HepG2 (cell line): ENCODE data around the gene DOLK. TPM values are rescaled to one million over a fixed set of nuclear protein-coding genes. Genes with fewer than 3 reads are reported as not detected.

Experiments
- BRCA1 ChIP-seq: sonication (generic); formaldehyde crosslinking; IDR thresholded peaks from 2 replicates; pipeline ENCODE4 v1.4.0; 2020; ENCODE audit warnings: missing genetic modification reagents
- CAMTA2 ChIP-seq: sonication (generic); formaldehyde crosslinking; IDR thresholded peaks from 2 replicates; pipeline ENCODE4 v1.4.0; 2020; ENCODE audit warnings: mild to moderate bottlenecking, missing genetic modification reagents, borderline replicate concordance
- CHD4 ChIP-seq: fragments of 200-600 bp; sonication (generic); IDR thresholded peaks from 2 replicates; pipeline ENCODE4 v1.7.0; 2017; ENCODE audit warnings: mild to moderate bottlenecking, low read length, borderline replicate concordance
- CREM ChIP-seq, 2 experiments: sonication (generic) in 1 of 2; formaldehyde crosslinking in 1 of 2; IDR thresholded peaks; 2 replicates each; pipeline versions ENCODE4 v1.4.0 to v1.6.1; 2016 to 2020; ENCODE audit warnings: antibody characterized with exemption in 1 of 2, mild to moderate bottlenecking in 1 of 2, missing genetic modification reagents in 1 of 2
- JARID2 ChIP-seq: sonication (generic); formaldehyde crosslinking; IDR thresholded peaks from 2 replicates; pipeline ENCODE4 v1.8.1; 2023; ENCODE audit warnings: missing genetic modification reagents, inconsistent platforms; ENCODE audit not compliant: insufficient replicate concordance
- KDM2A ChIP-seq: sonication (generic); formaldehyde crosslinking; IDR thresholded peaks from 2 replicates; pipeline ENCODE4 v1.4.0; 2020; ENCODE audit warnings: low read depth, missing genetic modification reagents, borderline replicate concordance
- KDM4B ChIP-seq: sonication (generic); formaldehyde crosslinking; IDR thresholded peaks from 2 replicates; pipeline ENCODE4 v1.4.0; 2020; ENCODE audit warnings: missing genetic modification reagents
- MAFF ChIP-seq: IDR thresholded peaks from 2 replicates; pipeline ENCODE4 v1.6.1; 2011; ENCODE audit warnings: low read depth, low read length, improper control_type of control experiment
- NCOA5 ChIP-seq: sonication (generic); formaldehyde crosslinking; IDR thresholded peaks from 2 replicates; pipeline ENCODE4 v1.4.0; 2020; ENCODE audit warnings: missing genetic modification reagents
- NFATC3 ChIP-seq: sonication (generic); formaldehyde crosslinking; IDR thresholded peaks from 2 replicates; pipeline ENCODE4 v1.5.1; 2020; ENCODE audit warnings: mild to moderate bottlenecking, missing genetic modification reagents
- POLR2AphosphoS5 ChIP-seq: IDR thresholded peaks from 2 replicates; pipeline ENCODE4 v1.6.1; 2012; ENCODE audit warnings: low read depth, low read length
- SMAD3 ChIP-seq: sonication (generic); formaldehyde crosslinking; IDR thresholded peaks from 2 replicates; pipeline ENCODE4 v1.4.0; 2020; ENCODE audit warnings: missing genetic modification reagents
- TAF1 ChIP-seq: sonication (generic); formaldehyde crosslinking; IDR thresholded peaks from 2 replicates; pipeline ENCODE4 v1.4.0; 2020; ENCODE audit warnings: missing genetic modification reagents
- THYN1 ChIP-seq: sonication (generic); formaldehyde crosslinking; IDR thresholded peaks from 2 replicates; pipeline ENCODE4 v1.8.1; 2023; ENCODE audit warnings: low read depth, mild to moderate bottlenecking, moderate library complexity, missing genetic modification reagents, borderline replicate concordance
- ZFX ChIP-seq: sonication (generic); formaldehyde crosslinking; IDR thresholded peaks from 2 replicates; pipeline ENCODE4 v1.4.0; 2020; ENCODE audit warnings: mild to moderate bottlenecking, low read depth, missing genetic modification reagents, moderate library complexity
- ZNF792 ChIP-seq: IDR thresholded peaks from 2 replicates; pipeline ENCODE4 v1.6.1; 2016
- polyA plus RNA-seq, 8 experiments: library from polyadenylated mRNA; depleted of rRNA in 3 of 8; stranded (reverse) in 7 of 8; unstranded in 1 of 8; fragments of >200 nt; fragmentation: Illumina TruSeq in 4 of 8; extraction: Trizol in 4 of 8; gene quantifications; 2 replicates each; pipeline versions ENCODE4 v1.2.1 to v1.2.3, GENCODE V29; 2011 to 2016; ENCODE audit warnings: low read depth in 4 of 8, missing spikeins in 1 of 8, mixed read lengths in 1 of 8; ENCODE audit not compliant: insufficient read depth in 1 of 8
- total RNA-seq, 5 experiments: library from RNA; depleted of rRNA; stranded (reverse); fragments of >200 nt; fragmentation: Illumina TruSeq; extraction: Trizol; gene quantifications; 2 replicates each; pipeline ENCODE4 v1.2.3, GENCODE V29; 2016; ENCODE audit warnings: low read depth in 1 of 5
- TF ChIP-seq, protein P1 (sequence below): sonication (generic); formaldehyde crosslinking; IDR thresholded peaks from 2 replicates; pipeline ENCODE4 v1.9.0; 2022; ENCODE audit warnings: missing genetic modification reagents, mild to moderate bottlenecking, borderline replicate concordance
- TF ChIP-seq, protein P2 (sequence below): sonication (generic); formaldehyde crosslinking; IDR thresholded peaks from 2 replicates; pipeline ENCODE4 v1.4.0; 2020; ENCODE audit warnings: mild to moderate bottlenecking, missing genetic modification reagents
- TF ChIP-seq, protein P3 (sequence below): conservative IDR thresholded peaks from 2 replicates; pipeline ENCODE4 v1.6.1; 2018; ENCODE audit warnings: missing genetic modification reagents
- TF ChIP-seq, protein P4 (sequence below): sonication (generic); formaldehyde crosslinking; IDR thresholded peaks from 2 replicates; pipeline ENCODE4 v1.4.0; 2020; ENCODE audit warnings: missing genetic modification reagents
- TF ChIP-seq, protein P5 (sequence below): sonication (generic); formaldehyde crosslinking; IDR thresholded peaks from 2 replicates; pipeline ENCODE4 v1.4.0; 2020; ENCODE audit warnings: mild to moderate bottlenecking, missing genetic modification reagents

Gene DOLK
- total and polyA plus RNA-seq, 2 of the 13 experiments (the other 11 are each of a cell fraction or from before 2014, with no cell fraction given), result 15.4 to 18.7 TPM

DNA sequence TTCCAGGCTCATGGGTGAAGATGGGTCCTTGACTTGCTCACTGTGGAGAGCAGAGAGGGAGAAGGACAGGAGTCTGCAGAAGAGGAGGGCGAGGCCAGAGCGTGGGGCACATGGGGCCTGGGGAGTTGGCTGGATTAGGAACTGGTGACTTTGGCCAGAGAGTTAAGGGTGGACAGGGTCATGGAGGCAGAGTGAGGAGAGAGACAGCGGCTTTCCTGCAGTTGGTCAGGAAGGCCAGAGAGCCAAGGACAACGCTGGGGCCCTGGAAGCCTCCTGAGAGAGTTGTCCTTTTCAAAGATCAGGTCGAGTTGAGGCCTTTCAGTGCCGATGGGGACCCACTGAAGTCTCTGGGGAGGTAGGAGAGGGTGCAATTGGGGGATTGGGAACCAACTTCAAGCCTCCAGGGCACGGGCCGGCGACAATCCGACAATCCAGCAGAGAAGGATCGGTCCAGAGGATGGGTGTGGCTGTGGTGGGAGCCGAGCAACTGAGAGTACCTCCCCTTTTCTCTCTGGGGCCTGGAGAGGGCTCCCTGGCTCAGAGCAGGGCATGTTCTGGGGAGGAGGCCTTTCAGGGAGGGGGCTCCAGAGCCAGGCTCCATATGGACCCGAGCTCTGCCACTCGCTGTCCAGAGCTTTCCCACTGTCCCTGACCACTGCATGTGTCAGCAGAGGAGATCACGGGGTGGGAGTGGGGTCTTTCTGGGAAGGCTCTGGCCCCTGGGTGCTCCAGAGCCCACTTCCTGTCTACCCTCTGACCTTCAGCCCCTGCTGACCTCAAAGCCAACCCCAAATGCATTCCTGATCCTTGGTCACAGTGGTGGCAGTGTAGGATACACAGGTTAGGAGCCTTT lies 34.1 kb downstream of the DOLK start (continued):
- TF ChIP-seq BRCA1 (CRISPR knock-in tag), result no peak
- TF ChIP-seq KDM2A (CRISPR knock-in tag), result no peak
- peak; percentile 20; the same call in 1 of the 2 replicates for TF ChIP-seq CREM (IDR thresholded peaks at IDR 0.05)
- TF ChIP-seq CREM (CRISPR knock-in tag; IDR thresholded peaks at IDR 0.05), result no peak
- TF ChIP-seq POLR2AphosphoS5, result no peak
- no peak for TF ChIP-seq NCOA5 (CRISPR knock-in tag)
- TF ChIP-seq SMAD3 (CRISPR knock-in tag), result no peak
- TF ChIP-seq, protein P1, sequence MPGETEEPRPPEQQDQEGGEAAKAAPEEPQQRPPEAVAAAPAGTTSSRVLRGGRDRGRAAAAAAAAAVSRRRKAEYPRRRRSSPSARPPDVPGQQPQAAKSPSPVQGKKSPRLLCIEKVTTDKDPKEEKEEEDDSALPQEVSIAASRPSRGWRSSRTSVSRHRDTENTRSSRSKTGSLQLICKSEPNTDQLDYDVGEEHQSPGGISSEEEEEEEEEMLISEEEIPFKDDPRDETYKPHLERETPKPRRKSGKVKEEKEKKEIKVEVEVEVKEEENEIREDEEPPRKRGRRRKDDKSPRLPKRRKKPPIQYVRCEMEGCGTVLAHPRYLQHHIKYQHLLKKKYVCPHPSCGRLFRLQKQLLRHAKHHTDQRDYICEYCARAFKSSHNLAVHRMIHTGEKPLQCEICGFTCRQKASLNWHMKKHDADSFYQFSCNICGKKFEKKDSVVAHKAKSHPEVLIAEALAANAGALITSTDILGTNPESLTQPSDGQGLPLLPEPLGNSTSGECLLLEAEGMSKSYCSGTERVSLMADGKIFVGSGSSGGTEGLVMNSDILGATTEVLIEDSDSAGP, result no peak; the same call in 1 of the 2 replicates
- peak; percentile 31 for TF ChIP-seq ZFX (CRISPR knock-in tag)
- no peak for TF ChIP-seq CAMTA2 (CRISPR knock-in tag)
- no peak for TF ChIP-seq TAF1
- no peak for TF ChIP-seq NFATC3 (CRISPR knock-in tag)
- TF ChIP-seq, protein P2, sequence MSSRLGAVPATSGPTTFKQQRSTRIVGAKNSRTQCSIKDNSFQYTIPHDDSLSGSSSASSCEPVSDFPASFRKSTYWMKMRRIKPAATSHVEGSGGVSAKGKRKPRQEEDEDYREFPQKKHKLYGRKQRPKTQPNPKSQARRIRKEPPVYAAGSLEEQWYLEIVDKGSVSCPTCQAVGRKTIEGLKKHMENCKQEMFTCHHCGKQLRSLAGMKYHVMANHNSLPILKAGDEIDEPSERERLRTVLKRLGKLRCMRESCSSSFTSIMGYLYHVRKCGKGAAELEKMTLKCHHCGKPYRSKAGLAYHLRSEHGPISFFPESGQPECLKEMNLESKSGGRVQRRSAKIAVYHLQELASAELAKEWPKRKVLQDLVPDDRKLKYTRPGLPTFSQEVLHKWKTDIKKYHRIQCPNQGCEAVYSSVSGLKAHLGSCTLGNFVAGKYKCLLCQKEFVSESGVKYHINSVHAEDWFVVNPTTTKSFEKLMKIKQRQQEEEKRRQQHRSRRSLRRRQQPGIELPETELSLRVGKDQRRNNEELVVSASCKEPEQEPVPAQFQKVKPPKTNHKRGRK (CRISPR knock-in tag), result no peak
- no peak for TF ChIP-seq CHD4
- no peak for TF ChIP-seq JARID2 (CRISPR knock-in tag)
- TF ChIP-seq ZNF792, result no peak
- TF ChIP-seq, protein P3, sequence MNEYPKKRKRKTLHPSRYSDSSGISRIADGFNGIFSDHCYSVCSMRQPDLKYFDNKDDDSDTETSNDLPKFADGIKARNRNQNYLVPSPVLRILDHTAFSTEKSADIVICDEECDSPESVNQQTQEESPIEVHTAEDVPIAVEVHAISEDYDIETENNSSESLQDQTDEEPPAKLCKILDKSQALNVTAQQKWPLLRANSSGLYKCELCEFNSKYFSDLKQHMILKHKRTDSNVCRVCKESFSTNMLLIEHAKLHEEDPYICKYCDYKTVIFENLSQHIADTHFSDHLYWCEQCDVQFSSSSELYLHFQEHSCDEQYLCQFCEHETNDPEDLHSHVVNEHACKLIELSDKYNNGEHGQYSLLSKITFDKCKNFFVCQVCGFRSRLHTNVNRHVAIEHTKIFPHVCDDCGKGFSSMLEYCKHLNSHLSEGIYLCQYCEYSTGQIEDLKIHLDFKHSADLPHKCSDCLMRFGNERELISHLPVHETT (CRISPR knock-in tag), result no peak
- no peak for TF ChIP-seq MAFF
- TF ChIP-seq, protein P4, sequence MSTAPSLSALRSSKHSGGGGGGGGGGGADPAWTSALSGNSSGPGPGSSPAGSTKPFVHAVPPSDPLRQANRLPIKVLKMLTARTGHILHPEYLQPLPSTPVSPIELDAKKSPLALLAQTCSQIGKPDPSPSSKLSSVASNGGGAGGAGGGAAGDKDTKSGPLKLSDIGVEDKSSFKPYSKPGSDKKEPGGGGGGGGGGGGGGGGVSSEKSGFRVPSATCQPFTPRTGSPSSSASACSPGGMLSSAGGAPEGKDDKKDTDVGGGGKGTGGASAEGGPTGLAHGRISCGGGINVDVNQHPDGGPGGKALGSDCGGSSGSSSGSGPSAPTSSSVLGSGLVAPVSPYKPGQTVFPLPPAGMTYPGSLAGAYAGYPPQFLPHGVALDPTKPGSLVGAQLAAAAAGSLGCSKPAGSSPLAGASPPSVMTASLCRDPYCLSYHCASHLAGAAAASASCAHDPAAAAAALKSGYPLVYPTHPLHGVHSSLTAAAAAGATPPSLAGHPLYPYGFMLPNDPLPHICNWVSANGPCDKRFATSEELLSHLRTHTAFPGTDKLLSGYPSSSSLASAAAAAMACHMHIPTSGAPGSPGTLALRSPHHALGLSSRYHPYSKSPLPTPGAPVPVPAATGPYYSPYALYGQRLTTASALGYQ, result no peak
- TF ChIP-seq KDM4B (CRISPR knock-in tag), result no peak
- TF ChIP-seq, protein P5, sequence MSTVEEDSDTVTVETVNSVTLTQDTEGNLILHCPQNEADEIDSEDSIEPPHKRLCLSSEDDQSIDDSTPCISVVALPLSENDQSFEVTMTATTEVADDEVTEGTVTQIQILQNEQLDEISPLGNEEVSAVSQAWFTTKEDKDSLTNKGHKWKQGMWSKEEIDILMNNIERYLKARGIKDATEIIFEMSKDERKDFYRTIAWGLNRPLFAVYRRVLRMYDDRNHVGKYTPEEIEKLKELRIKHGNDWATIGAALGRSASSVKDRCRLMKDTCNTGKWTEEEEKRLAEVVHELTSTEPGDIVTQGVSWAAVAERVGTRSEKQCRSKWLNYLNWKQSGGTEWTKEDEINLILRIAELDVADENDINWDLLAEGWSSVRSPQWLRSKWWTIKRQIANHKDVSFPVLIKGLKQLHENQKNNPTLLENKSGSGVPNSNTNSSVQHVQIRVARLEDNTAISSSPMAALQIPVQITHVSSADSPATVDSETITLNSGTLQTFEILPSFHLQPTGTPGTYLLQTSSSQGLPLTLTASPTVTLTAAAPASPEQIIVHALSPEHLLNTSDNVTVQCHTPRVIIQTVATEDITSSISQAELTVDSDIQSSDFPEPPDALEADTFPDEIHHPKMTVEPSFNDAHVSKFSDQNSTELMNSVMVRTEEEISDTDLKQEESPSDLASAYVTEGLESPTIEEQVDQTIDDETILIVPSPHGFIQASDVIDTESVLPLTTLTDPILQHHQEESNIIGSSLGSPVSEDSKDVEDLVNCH, result no peak
- TF ChIP-seq THYN1 (CRISPR knock-in tag), result no peak
